SK-N-SH (cell line): Measurements from ENCODE around the gene ACOT7. TPM values are rescaled to one million over a fixed set of nuclear protein-coding genes. Genes with fewer than 3 reads are reported as not detected.
"Not testable (repeated sequence)": the region's sequence is repeated elsewhere in the genome, so short reads cannot be mapped to it uniquely, and the experiment has no call there.

Experiments
- CTCF ChIA-PET: fragments of 300-600, 350-600 bp; formaldehyde crosslinking; extraction: SDS; loops from one replicate; lab custom pipeline; 2021; lab: Yijun Ruan, JAX
- POLR2A ChIA-PET: fragments of 350-600 bp; sonication (Branson Sonifier 250); formaldehyde crosslinking; extraction: SDS; loops from one replicate; lab custom pipeline; 2020; ENCODE audit warnings: antibody characterized with exemption, inconsistent platforms; lab: Yijun Ruan, JAX
- DNase-seq: peaks from one replicate; pipeline ENCODE4 v3.0.0; 2012
- H2AFZ ChIP-seq: fragments of 200-600 bp; sonication (generic); 2 replicates; pipeline ENCODE4 v1.8.1; 2016; ENCODE audit warnings: antibody characterized with exemption, mild to moderate bottlenecking, low read depth
- H3F3A ChIP-seq: fragments of 200-600 bp; sonication (generic); replicated peaks from 2 replicates; pipeline ENCODE3; 2016; ENCODE audit warnings: antibody characterized with exemption, mild to moderate bottlenecking; ENCODE audit not compliant: insufficient read depth
- H3K27ac ChIP-seq, 2 experiments: fragments of 200-500 bp in 1 of 2; fragments of 200-600 bp in 1 of 2; sonication (Bioruptor generic) in 1 of 2; sonication (generic), shearing (Covaris generic) in 1 of 2; 2 replicates each; pipeline versions ENCODE4 v1.5.1 to v1.6.1; 2014 to 2016; ENCODE audit warnings: low read depth in 2 of 2, inconsistent platforms in 1 of 2, low read length in 1 of 2, mild to moderate bottlenecking in 1 of 2, mixed read lengths in 1 of 2
- H3K27me3 ChIP-seq: fragments of 200-600 bp; sonication (generic), shearing (Covaris generic); 2 replicates; pipeline ENCODE4 v1.6.1; 2016; ENCODE audit warnings: mixed run types; ENCODE audit not compliant: insufficient read depth
- H3K36me3 ChIP-seq, 2 experiments: fragments of 200-500 bp in 1 of 2; fragments of 200-600 bp in 1 of 2; sonication (Bioruptor generic) in 1 of 2; sonication (generic) in 1 of 2; replicated peaks in 1 of 2; 2 replicates each; pipeline versions ENCODE3 to v1.5.1; 2014 to 2016; ENCODE audit warnings: low read length in 1 of 2, mild to moderate bottlenecking in 1 of 2; ENCODE audit not compliant: insufficient read depth in 2 of 2, control insufficient read depth in 1 of 2
- H3K4me1 ChIP-seq, 2 experiments: fragments of 200-500 bp in 1 of 2; fragments of 200-600 bp in 1 of 2; sonication (Bioruptor generic) in 1 of 2; sonication (generic), shearing (Covaris generic) in 1 of 2; 2 replicates each; pipeline versions ENCODE4 v1.5.1 to v1.6.1; 2014 to 2016; ENCODE audit warnings: low read depth in 1 of 2, low read length in 1 of 2, mixed run types in 1 of 2; ENCODE audit not compliant: insufficient read depth in 2 of 2, control insufficient read depth in 1 of 2
- H3K4me2 ChIP-seq: fragments of 200-600 bp; sonication (generic), shearing (Covaris generic); 2 replicates; pipeline ENCODE4 v1.6.1; 2017; ENCODE audit warnings: mixed run types
- H3K4me3 ChIP-seq, 2 experiments: fragments of 200-500 bp in 1 of 2; fragments of 200-600 bp in 1 of 2; sonication (Bioruptor generic) in 1 of 2; sonication (generic), shearing (Covaris generic) in 1 of 2; 2 replicates each; pipeline versions ENCODE4 v1.5.1 to v1.8.1; 2014 to 2016; ENCODE audit warnings: low read depth in 2 of 2, inconsistent platforms in 1 of 2, low read length in 1 of 2, mild to moderate bottlenecking in 1 of 2, mixed read lengths in 1 of 2, moderate library complexity in 1 of 2
- H3K79me2 ChIP-seq: fragments of 200-600 bp; sonication (generic); 2 replicates; pipeline ENCODE4 v1.8.1; 2017; ENCODE audit warnings: mild to moderate bottlenecking; ENCODE audit not compliant: insufficient read depth
- H3K9ac ChIP-seq: fragments of 200-600 bp; sonication (generic); 2 replicates; pipeline ENCODE4 v1.6.1; 2017; ENCODE audit warnings: mixed run types
- H3K9me2 ChIP-seq: fragments of 200-600 bp; sonication (generic); 2 replicates; pipeline ENCODE4 v1.6.1; 2017; ENCODE audit warnings: mixed run types
- H3K9me3 ChIP-seq: fragments of 200-600 bp; sonication (generic); 2 replicates; pipeline ENCODE4 v1.6.1; 2017; ENCODE audit warnings: mixed run types, mild to moderate bottlenecking, moderate library complexity
- H4K20me1 ChIP-seq: fragments of 200-600 bp; sonication (generic); 2 replicates; pipeline ENCODE4 v1.6.1; 2017; ENCODE audit warnings: mild to moderate bottlenecking, mixed run types; ENCODE audit not compliant: insufficient read depth
- CHD2 ChIP-seq: fragments of 150-350 bp; IDR thresholded peaks from 2 replicates; pipeline ENCODE4 v1.6.1; 2018; ENCODE audit warnings: low read length; ENCODE audit not compliant: partially characterized antibody
- ELF1 ChIP-seq: IDR thresholded peaks from 2 replicates; pipeline ENCODE4 v1.4.0; 2012
- POLR2AphosphoS5 ChIP-seq: IDR thresholded peaks from 2 replicates; pipeline ENCODE4 v1.6.1; 2012; ENCODE audit warnings: low read depth, low read length
- RAD21 ChIP-seq: IDR thresholded peaks from 2 replicates; pipeline ENCODE4 v1.6.1; 2012; ENCODE audit warnings: mild to moderate bottlenecking, low read length
- RXRA ChIP-seq: IDR thresholded peaks from 2 replicates; pipeline ENCODE4 v1.4.0; 2012; ENCODE audit warnings: low read depth, mild to moderate bottlenecking, borderline replicate concordance
- SIN3A ChIP-seq: IDR thresholded peaks from 2 replicates; pipeline ENCODE4 v1.6.1; 2012; ENCODE audit warnings: low read depth, mild to moderate bottlenecking, low read length, moderate library complexity, borderline replicate concordance
- SMC3 ChIP-seq: IDR thresholded peaks from 2 replicates; pipeline ENCODE4 v1.6.1; 2012; ENCODE audit warnings: low read depth, low read length, improper control_type of control experiment
- TAF1 ChIP-seq: IDR thresholded peaks from 2 replicates; pipeline ENCODE4 v1.6.1; 2012; ENCODE audit warnings: low read depth, mild to moderate bottlenecking, low read length, moderate library complexity, borderline replicate concordance
- TEAD4 ChIP-seq: IDR thresholded peaks from 2 replicates; pipeline ENCODE4 v1.4.0; 2012; ENCODE audit warnings: mild to moderate bottlenecking, borderline replicate concordance; ENCODE audit not compliant: insufficient read depth
- ZBTB33 ChIP-seq: IDR thresholded peaks from 2 replicates; pipeline ENCODE4 v1.4.0; 2012; ENCODE audit warnings: low read depth, borderline replicate concordance
- WGBS: methylation state at CpG from one replicate; pipeline ENCODE4 v1.1.6; 2017; ENCODE audit warnings: low lambda C conversion rate; 5-methylcytosine and 5-hydroxymethylcytosine counted together
- polyA plus RNA-seq, 3 experiments: library from polyadenylated mRNA; depleted of rRNA; stranded (reverse); fragments of >200 nt; gene quantifications; 2 replicates each; pipeline ENCODE4 v1.2.3, GENCODE V29; 2012
- TF ChIP-seq, protein P1 (sequence below): fragments of 150-350 bp; IDR thresholded peaks from 2 replicates; pipeline ENCODE4 v1.6.1; 2017; ENCODE audit warnings: antibody characterized with exemption, low read length, low read depth, borderline replicate concordance
- TF ChIP-seq, protein P2 (sequence below): fragments of 150-350 bp; IDR thresholded peaks from 2 replicates; pipeline ENCODE4 v1.6.1; 2016; ENCODE audit warnings: mild to moderate bottlenecking, low read depth, low read length

The ACOT7 gene
- polyA plus RNA-seq, 1 of the 3 experiments (the other 2 are of a cell fraction): 289 TPM

GRCh38 chr1:6373961-6374720 is 19.4 kb downstream of the ACOT7 start:
- POLR2A ChIA-PET: no interaction called here
- no peak overlapping the region for H3K4me3 ChIP-seq
- no peak overlapping the region for H3K4me2 ChIP-seq
- H3K36me3 ChIP-seq: no peaks in the 10 kb centered on the region
- WGBS: 96% methylated on average over 5 of the region's 8 CpGs
- no peak overlapping the region for H3K9ac ChIP-seq
- H3K9me3 ChIP-seq: no peaks in the 10 kb centered on the region
- H3K9me2 ChIP-seq: no peaks in the 10 kb centered on the region
- H2AFZ ChIP-seq: no peak overlapping the region
- peaks cover 86% of the 10 kb centered on the region for H3K79me2 ChIP-seq
- TF ChIP-seq, protein P1, sequence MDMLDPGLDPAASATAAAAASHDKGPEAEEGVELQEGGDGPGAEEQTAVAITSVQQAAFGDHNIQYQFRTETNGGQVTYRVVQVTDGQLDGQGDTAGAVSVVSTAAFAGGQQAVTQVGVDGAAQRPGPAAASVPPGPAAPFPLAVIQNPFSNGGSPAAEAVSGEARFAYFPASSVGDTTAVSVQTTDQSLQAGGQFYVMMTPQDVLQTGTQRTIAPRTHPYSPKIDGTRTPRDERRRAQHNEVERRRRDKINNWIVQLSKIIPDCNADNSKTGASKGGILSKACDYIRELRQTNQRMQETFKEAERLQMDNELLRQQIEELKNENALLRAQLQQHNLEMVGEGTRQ: no peak
- TF ChIP-seq CHD2 (no peak), RXRA (no peak), ZBTB33 (no peak), POLR2AphosphoS5 (no peak), TEAD4 (no peak), ELF1 (no peak), SIN3A (no peak), SMC3 (no peak), RAD21 (no peak), TAF1 (no peak)
- TF ChIP-seq, protein P2, sequence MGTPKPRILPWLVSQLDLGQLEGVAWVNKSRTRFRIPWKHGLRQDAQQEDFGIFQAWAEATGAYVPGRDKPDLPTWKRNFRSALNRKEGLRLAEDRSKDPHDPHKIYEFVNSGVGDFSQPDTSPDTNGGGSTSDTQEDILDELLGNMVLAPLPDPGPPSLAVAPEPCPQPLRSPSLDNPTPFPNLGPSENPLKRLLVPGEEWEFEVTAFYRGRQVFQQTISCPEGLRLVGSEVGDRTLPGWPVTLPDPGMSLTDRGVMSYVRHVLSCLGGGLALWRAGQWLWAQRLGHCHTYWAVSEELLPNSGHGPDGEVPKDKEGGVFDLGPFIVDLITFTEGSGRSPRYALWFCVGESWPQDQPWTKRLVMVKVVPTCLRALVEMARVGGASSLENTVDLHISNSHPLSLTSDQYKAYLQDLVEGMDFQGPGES: no peak
- H3K27me3 ChIP-seq: no peaks in the 10 kb centered on the region
- H3K4me1 ChIP-seq: peaks cover 0 to 5% of the 10 kb centered on the region in 2 experiments; a peak in 1 of 4 replicates
- DNase-seq: no peak
- CTCF ChIA-PET: interaction anchor here (1.0 to 5.2 kb wide), 4 partner anchors 11 to 44 kb away, joined by 3 to 37 read pairs (median 6); no protein-coding TSS in a partner anchor
- H3K27ac ChIP-seq: no peak overlapping the region
- no peaks in the 10 kb centered on the region for H3F3A ChIP-seq
- H4K20me1 ChIP-seq: peaks cover 6% of the 10 kb centered on the region; the same call in 1 of the 2 replicates

- H3K27ac ChIP-seq, H3F3A ChIP-seq, H3K27me3 ChIP-seq, H2AFZ ChIP-seq, H4K20me1 ChIP-seq, H3K9ac ChIP-seq, H3K4me2 ChIP-seq, H3K36me3 ChIP-seq, H3K9me2 ChIP-seq, DNase-seq, H3K4me3 ChIP-seq, H3K9me3 ChIP-seq, H3K4me1 ChIP-seq: not testable (repeated sequence)
- POLR2A ChIA-PET: interaction anchor here (0.6 to 0.8 kb wide), 2 partner anchors 20 to 153 kb away, joined by 3 to 4 read pairs; no protein-coding TSS in a partner anchor
- CTCF ChIA-PET: interaction anchor here (1.1 to 3.2 kb wide), 3 partner anchors 10 to 65 kb away, joined by 5 to 12 read pairs (median 9); no protein-coding TSS in a partner anchor
- peaks cover 74% of the 10 kb centered on the region for H3K79me2 ChIP-seq
- WGBS: 95% methylated on average over 7 of the region's 7 CpGs
Observed at GRCh38 chr1:6372236-6372635, 21.3 kb downstream of the ACOT7 start.
